Erythroblast (primary cell): Measurements from ENCODE around the gene PHETA2.
"Not testable (repeated sequence)": the region's sequence is repeated elsewhere in the genome, so short reads cannot be mapped to it uniquely, and the experiment has no call there.

ENCODE experiments used
- DNase-seq, 2 experiments: peaks; one replicate each; lab custom pipeline; 2025; lab: John Stamatoyannopoulos, UW
- GATA1 ChIP-seq: IDR thresholded peaks from 2 replicates; pipeline ENCODE4 v1.6.1; 2011; ENCODE audit warnings: low read depth, mild to moderate bottlenecking, control low read depth, low read length, moderate library complexity
- POLR2A ChIP-seq: IDR thresholded peaks from 2 replicates; pipeline ENCODE4 v1.6.1; 2011; ENCODE audit warnings: mild to moderate bottlenecking, low read length

PHETA2 gene

DNA sequence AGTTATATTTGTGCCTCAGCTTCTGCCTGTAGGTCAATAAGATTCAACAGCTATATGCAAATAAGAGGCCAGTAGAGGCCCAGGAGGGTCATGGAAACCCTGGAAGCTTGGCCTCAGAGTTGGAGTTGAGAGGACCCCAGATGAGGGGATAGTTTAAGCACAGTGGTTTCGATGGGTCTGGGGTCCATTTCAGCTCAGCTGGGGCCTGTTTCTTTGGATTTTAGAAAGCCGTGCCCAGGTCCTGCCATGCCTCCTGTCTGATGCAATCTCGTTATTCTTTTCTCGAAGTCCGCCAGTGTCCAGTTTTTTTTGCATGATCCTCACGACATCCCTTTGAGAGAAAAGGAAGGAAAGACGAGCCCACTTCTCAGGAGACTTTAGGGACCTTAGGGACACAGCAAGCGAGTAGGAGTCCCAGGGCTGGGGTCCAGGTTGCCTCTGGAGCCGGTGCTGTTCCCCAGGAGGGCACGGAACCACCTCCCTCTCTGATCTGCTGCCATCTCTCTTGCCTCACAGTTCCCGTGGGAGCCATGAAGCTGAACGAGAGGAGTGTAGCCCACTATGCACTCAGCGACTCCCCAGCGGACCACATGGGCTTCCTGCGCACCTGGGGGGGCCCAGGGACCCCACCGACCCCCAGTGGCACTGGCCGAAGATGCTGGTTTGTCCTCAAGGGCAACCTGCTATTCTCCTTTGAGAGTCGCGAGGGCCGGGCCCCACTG lies 2.9 kb downstream of the PHETA2 start:
- DNase-seq, result no peak
- TF ChIP-seq GATA1, result no peak
- TF ChIP-seq POLR2A, result no peak

DNA sequence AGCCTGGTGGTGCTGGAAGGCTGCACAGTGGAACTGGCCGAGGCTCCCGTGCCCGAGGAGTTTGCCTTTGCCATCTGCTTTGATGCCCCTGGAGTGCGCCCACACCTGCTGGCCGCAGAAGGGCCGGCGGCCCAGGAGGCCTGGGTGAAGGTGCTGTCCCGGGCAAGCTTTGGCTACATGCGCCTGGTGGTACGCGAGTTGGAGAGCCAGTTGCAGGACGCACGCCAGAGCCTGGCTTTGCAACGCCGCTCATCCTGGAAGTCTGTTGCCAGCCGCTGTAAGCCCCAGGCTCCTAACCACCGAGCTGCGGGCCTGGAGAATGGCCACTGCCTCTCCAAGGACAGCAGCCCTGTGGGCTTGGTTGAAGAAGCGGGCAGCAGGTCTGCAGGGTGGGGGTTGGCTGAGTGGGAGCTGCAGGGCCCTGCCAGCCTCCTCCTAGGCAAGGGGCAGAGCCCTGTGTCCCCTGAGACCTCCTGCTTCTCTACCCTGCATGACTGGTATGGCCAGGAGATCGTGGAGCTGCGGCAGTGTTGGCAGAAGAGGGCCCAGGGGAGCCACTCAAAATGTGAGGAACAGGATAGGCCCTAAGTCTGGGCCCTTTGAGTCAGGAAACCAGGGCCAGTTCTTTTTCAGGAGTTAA lies 3.6 kb downstream of the PHETA2 start:
- no peak for DNase-seq
- TF ChIP-seq GATA1, result no peak
- no peak for TF ChIP-seq POLR2A

DNA sequence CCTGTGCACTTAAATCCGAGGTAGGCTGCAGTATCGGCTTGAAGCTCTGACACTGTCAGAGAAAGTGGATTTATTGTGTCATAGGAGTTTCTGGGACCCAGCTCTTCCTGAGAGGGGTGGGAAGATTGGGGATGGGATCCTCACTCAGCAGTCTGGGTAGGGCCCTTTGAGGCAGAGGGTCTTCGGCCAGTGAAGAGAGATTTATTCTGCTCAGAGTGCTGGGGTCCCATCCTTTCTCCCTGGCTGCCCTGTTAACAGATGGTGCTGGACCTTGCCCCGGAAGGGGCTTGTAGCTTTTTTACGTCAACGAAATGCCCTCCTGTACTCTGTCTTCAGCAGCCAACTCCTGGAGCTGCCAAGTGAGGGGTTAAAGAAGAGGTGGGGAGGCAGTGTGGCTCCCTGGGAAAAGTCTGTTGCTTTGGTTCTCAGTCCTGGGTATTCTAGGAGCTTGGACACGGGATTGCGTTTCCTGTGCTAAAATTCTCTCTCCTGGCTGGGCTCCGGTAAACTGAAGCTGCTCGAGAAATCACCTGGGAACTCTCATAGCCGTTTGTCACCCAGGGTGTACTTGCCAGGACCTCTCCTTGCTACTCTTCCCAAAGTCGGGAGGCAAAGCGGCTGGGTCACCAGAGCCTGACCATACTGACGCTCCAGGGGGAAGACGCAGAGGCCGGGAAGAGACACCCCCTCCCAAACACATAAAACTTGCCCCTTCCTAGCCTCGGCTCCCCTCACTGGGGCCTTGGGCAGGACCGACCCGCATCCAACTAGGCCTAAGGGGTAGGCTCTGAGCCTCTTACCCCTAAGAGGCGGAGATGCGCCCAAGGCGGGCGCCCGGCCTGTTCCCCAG lies 4.6 kb downstream of the PHETA2 start:
- DNase-seq, result no peak
- TF ChIP-seq POLR2A (no peak), GATA1 (no peak)

DNA sequence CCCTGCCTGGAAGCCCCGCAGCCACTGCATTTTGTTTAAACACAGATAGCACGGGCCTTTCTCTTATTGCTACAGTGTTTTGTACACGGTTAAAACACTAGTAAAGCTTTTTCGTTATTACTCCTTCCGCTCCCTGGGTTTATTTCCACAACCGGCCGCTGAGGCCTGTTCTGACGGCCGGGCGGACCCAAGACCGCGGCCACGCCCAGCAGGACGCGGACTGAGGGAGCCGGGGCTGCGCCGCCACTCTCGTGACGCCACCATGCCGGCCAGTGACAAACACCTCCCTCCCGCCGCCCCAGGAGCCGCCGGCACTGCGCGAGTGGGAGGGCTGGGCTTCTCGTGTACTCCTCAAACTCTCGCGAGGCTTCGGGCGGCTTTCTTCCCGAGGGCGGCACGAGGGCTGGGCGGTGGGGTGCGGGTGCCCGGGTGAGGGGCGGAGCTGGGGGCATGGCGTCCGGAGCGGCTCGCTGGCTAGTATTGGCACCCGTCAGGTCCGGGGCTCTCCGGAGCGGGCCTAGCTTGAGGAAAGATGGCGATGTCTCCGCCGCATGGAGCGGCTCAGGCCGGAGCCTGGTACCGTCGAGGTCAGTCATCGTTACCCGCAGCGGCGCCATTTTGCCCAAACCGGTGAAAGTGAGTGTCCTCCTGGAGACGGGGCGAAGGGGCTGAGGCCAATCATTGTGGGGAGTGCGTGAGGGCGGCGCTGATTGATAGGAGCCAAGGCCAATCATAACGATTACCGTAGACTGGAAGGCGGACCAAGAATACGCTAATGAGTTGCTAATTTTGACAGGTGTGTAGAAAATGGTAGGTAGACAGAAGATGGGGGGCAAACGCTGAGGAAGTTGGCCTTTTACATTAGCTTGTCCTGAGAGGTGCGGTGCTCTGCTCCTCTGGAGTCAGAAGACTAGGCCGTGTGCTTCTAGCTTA lies 5.5 kb downstream of the PHETA2 start, which contains the start of gene SMDT1:
Gene SMDT1, plus strand, starts transcription at position 382 of the 933 bp plus-strand sequence. Its CDS starts 69 bp downstream, at position 451.
- TF ChIP-seq POLR2A (peak; percentile 93), GATA1 (no peak)

DNA sequence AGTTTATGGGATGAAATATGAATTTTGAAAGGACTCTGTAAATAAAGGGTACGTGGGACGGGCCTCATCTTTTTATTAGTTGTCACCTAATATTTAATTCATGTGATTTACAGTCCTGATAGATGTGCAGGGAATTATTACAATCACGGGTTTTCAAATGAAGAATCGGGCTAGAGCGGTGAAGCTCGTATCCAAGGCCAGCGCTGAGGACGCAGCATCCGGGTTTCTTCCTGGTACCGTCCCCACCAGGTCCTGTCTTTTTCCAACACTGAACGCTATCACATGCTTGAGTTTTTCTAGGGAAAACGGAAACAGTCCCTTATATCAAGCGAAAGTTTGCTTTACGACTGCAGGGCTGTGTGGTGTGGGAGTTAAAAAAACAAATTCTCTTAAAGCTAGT lies 6.2 kb downstream of the PHETA2 start:
- no peak for DNase-seq
- TF ChIP-seq POLR2A, result no peak
- no peak for TF ChIP-seq GATA1

More for the DNA sequence above, 5.5 kb downstream of the PHETA2 start, which contains the start of gene SMDT1:
- peak; percentile 98 to 99 for DNase-seq

DNA sequence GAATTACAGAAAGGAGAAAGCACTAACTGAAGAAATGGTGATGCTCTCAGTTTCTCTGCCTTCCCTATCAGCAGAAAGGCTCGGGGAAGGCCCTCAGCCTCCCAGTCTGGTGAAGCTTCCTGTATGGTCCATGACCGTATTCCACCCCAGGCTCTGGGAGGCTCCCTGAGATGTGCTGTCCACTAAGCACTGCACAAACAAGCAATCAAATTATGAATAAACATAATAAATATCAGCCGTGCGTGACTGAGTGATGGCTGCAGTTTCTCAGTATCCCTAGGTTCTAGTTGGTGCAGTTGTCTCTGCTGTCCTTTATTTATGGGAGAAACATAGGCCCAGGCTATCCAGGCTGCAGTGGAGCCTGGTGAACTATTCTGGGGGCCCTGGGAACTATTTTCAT lies 9.1 kb downstream of the PHETA2 start:
- DNase-seq, result no peak
- no peak for TF ChIP-seq POLR2A
- no peak for TF ChIP-seq GATA1

DNA sequence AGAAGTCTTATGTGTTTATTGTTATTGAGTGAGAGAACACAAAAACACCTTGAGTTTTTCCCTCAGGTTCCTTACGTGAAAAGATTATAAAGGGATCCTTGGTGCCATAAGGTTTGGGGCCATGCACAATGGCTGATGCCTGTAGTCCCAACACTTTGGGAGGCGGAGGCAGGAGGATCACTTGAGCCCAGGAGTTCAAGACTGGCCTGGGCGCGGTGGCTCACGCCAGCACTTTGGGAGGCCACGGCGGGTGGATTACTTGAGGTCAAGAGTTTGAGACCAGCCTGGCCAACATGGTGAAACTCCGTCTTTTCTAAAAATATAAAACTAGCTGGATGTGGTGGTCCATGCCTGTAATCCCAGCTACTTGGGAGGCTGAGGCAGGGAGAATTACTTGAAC lies 10.8 kb downstream of the PHETA2 start:
- DNase-seq, result no peak

DNA sequence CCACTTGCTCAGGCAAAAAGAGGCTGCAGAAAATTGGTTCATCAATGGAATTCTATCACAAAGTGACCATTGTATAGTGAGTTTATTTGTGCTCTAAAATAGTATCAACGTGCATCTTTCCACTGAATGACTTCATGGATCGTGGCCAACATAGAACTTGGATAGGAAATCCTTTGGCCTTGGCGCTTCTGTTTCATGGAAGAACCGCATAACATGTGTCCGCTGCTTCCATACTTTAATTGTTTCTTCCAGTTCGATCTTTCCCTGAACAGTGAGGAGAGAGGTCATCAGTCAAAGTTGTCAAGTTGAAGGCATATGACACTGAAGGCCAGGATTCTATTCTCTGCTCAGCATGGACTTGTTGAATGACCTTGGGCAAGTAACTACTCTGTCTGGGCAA lies 12.0 kb downstream of the PHETA2 start:
- no peak for TF ChIP-seq GATA1
- TF ChIP-seq POLR2A, result no peak
- no peak for DNase-seq

More for the DNA sequence above, 10.8 kb downstream of the PHETA2 start:
- TF ChIP-seq GATA1, result no peak
- TF ChIP-seq POLR2A, result no peak

DNA sequence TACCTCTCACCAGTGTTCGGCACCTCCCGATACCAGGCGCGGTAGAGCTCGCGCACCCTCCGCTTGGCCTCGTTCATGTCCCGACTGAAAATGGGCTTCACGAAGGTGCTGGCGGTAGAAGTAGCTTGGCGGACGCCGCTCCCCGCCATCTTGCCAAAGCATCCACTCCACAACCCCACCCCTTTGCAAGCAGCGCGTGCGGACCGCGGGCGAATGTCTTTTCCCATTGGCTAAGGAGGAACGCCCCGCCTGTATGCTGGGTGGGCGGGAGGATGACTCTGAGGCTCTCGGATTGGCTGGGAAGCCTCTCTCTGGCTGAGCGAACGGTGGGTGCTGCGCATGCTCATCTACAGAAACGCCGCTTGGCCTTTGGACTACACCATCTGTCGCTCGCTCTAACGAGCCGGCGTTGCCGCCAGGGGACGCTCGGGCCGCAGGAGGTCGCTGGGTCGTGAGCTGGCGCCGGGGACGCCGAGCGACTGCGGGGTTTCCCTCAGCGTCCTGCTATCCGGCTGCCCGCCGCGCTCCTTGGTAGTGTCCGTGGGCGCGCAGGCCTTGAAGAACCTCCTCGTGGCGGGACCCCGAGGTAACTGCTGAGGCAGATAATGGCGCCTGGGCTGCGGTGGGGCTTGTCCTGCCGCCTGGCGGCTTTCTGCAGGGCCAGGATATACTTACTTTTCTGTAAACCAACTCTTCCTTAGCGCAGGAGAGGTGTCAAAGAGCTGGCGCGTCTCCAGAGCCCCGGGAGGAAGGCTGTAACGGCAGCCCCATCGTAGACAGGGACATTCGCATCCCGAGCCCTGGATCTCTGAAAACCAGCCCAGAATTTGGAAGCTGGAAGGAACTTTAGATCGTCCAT lies 16.8 kb downstream of the PHETA2 start, which contains the start of gene NDUFA6:
Gene NDUFA6, minus strand, starts transcription at position 177 of the 859 bp plus-strand sequence. Its CDS starts 28 bp downstream, at position 149.
- TF ChIP-seq GATA1 (no peak), POLR2A (peak; percentile 98)
- peak; percentile 100 for DNase-seq

DNA sequence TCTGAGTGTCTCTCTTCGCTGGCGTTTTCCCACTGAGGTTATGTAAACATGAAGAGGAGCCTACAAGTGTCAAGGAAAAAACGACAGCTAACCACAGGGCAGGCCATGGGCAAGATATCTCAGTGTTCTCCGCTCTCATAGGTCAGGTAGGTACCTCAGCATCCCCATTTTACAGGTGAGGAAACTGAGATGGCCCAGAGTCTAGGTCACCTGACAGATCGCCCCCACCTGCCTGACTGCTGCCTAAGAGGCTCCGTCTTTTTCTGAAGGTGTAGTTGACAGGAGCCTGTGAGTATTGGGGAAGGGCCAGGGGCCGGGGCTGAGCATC lies 17.4 kb downstream of the PHETA2 start:
- DNase-seq, result no peak
- TF ChIP-seq POLR2A (no peak), GATA1 (no peak)

DNA sequence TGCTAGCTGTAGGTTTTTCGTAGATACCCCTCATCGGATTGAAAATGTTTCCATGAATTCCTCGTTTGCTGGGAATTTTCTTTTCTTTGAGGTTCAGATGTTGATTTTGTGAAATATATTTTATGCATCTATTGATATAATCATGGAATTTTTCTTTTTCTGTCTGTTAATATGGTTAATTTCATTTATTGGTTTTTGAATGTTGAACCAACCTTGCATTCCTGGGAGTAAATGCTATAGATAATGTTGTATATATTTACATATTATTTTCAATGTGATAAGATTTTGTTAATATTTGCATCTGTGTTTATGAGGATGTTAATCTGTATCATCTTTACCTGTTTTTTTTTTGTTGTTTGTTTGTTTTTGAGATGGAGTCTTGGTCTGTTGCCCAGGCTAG lies 27.2 kb downstream of the PHETA2 start:
- DNase-seq, result peak; percentile 21 to 32
- no peak for TF ChIP-seq GATA1
- no peak for TF ChIP-seq POLR2A

DNA sequence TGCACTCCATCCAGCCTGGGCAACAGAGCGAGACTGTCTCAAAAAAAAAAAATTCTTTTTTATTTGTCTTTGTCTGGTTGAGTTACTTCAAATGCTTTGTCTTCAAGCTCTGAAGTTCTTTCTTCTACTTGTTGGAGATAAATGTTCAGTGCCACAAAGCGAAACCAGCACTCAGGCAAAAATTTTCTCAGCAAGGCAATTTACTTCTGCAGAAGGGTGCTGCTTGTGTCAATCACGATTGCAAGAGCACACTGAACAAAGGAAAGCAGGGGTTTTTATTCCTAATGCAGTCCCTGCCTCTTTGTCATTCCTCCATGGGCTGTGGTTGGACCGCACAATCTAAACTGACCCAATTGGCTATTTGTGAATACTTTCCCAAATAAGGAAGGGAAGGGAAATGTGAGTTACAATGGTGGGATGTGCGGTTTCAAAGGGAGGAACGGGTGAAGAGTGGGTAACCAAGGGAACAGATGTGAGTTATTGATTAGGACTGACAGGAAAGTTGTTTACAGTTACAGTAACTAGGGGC lies 30.3 kb downstream of the PHETA2 start:
- not testable (repeated sequence) for DNase-seq
